Measurements from ENCODE around the gene TCF3.

TCF3 gene

DNA sequence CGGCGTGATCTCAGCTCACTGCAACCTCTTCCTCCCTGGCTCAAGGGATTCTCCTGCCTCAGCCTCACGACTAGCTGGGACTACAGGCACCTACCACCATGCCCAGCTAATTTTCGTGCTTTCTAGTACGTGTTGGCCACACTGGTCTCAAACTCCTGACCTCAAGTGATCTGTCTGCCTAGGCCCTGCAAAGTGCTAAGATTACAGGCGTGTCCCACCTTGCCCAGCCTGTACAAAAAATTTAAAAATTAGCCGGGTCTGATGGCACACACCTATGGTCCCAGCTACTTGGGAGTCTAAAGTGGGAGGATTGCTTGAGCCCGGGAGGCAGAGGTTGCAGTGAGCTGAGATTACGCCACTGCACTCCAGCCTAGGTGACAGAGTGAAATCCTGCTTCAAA is 79.6 kb downstream of the TCF3 start:
- Mint-ChIP-seq H3K27me3 (peaks cover 16% of the 10 kb centered on the region), H3K4me1 (peaks cover 12% of the 10 kb centered on the region), H3K4me3 (no peak overlapping the region), H3K27ac (ENCODE audit: low read depth) (no peak overlapping the region), H3K36me3 (ENCODE audit: insufficient read depth) (peaks cover 9% of the 10 kb centered on the region), H3K9me3 (no peaks in the 10 kb centered on the region)
- DNase-seq (ENCODE audit: low spot score in 2 of 2), result no peak
- no peak for ATAC-seq (replicated peaks; ENCODE audit: extremely low read depth, poor library complexity, severe bottlenecking)

DNA sequence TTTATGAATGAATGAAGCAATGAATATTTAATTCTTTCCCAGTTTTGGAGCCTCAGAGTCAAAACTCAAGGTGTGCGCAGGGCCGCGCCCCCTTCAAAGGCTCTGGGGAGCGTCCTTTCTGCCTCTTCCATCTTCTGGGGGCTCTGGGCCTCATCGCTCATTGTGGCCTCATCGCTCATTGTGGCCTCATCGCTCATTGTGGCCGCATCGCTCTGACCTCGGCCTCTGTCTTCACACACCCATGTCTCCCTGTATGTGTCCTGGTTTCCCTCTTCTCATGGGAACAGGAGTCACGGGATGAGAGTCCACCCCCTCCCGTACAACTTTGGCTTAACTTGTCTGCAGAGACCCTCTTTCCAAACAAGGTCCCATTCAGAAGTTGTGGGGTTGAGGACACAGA is 81.1 kb downstream of the TCF3 start:
- ATAC-seq (replicated peaks; ENCODE audit: extremely low read depth, poor library complexity, severe bottlenecking) (no peak), DNase-seq (ENCODE audit: low spot score in 2 of 2) (no peak)
- Mint-ChIP-seq H3K9me3 (no peaks in the 10 kb centered on the region), H3K27ac (ENCODE audit: low read depth) (no peak overlapping the region), H3K4me3 (no peak overlapping the region), H3K36me3 (ENCODE audit: insufficient read depth) (peaks cover 9% of the 10 kb centered on the region), H3K27me3 (peaks cover 16% of the 10 kb centered on the region), H3K4me1 (peaks cover 12% of the 10 kb centered on the region)

DNA sequence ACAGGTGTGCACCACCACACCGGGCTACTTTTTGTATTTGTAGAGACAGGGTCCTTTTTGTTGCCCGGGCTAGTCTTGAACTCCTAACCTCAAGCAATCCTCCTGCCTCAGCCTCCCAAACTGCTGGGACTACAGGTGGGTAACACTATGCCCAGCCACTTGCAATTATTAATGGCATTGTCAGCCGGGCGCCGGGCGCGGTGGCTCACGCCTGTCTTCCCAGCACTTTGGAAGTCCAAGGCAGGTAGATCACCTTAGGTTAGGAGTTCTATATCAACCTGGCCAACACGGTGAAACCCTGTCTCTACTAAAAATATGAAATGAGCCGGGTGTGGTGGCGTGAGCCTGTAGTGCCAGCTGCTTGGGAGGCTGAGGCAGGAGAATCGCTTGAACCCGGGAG is 81.6 kb downstream of the TCF3 start:
- no peak for ATAC-seq (replicated peaks; ENCODE audit: extremely low read depth, poor library complexity, severe bottlenecking)
- Mint-ChIP-seq H3K9me3 (no peaks in the 10 kb centered on the region), H3K4me3 (peak overlapping the region; percentile 66), H3K36me3 (ENCODE audit: insufficient read depth) (peaks cover 9% of the 10 kb centered on the region), H3K27ac (ENCODE audit: low read depth) (no peak overlapping the region), H3K27me3 (peaks cover 16% of the 10 kb centered on the region), H3K4me1 (peaks cover 12% of the 10 kb centered on the region)
- DNase-seq (ENCODE audit: low spot score in 2 of 2), result no peak

DNA sequence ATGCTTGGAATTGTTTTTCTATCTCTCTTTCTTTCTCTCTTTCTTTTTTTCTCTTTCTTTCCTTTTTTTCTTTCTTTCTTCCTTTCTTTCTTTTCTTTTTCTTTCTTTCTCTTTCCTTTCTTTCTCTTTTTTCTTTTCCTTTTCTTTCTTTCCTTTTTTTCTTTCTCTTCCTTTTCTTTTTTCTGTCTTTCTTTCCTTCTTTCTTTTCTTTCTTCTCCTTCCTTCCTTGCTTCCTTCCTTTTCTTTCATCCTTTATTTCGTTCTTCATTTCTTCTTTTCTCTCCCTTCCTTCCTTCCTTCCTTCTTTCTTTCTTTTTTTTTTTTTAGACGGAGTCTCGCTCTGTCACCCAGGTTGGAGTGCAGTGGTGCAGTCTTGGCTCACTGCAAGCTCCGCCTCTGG is 82.4 kb downstream of the TCF3 start:
- H3K36me3 Mint-ChIP-seq (ENCODE audit: insufficient read depth), result peaks cover 9% of the 10 kb centered on the region
- peak overlapping the region; percentile 66 for H3K4me3 Mint-ChIP-seq
- H3K9me3 Mint-ChIP-seq, result no peaks in the 10 kb centered on the region
- DNase-seq (ENCODE audit: low spot score in 2 of 2) (no peak), ATAC-seq (replicated peaks; ENCODE audit: extremely low read depth, poor library complexity, severe bottlenecking) (no peak)
- H3K4me1 Mint-ChIP-seq, result peaks cover 12% of the 10 kb centered on the region
- H3K27ac Mint-ChIP-seq (ENCODE audit: low read depth), result peak overlapping the region; percentile 56
- H3K27me3 Mint-ChIP-seq, result peaks cover 16% of the 10 kb centered on the region

GRCh38 chr19:1568320-1569019 is 83.9 kb downstream of the TCF3 start, which contains the start of gene MEX3D:
MEX3D (minus strand) TSS chr19:1568325; CDS start chr19:1568058, 267 bp downstream.
- no peak within 1 kb of the TSS for H3K27ac Mint-ChIP-seq (ENCODE audit: low read depth)
- peaks cover 12% of the 10 kb centered on the region for H3K4me1 Mint-ChIP-seq
- H3K27me3 Mint-ChIP-seq, result peaks cover 16% of the 10 kb centered on the region

GRCh38 chr19:1567848-1568227 is 84.6 kb downstream of the TCF3 start:
- Mint-ChIP-seq H3K4me1 (peaks cover 12% of the 10 kb centered on the region), H3K27me3 (peaks cover 16% of the 10 kb centered on the region), H3K36me3 (ENCODE audit: insufficient read depth) (peaks cover 9% of the 10 kb centered on the region), H3K4me3 (no peak overlapping the region), H3K9me3 (no peaks in the 10 kb centered on the region), H3K27ac (ENCODE audit: low read depth) (no peak overlapping the region)
- ATAC-seq (replicated peaks; ENCODE audit: extremely low read depth, poor library complexity, severe bottlenecking) (peak; percentile 29), DNase-seq (ENCODE audit: low spot score in 2 of 2) (no peak)

More at GRCh38 chr19:1568320-1569019, 83.9 kb downstream of the TCF3 start, which contains the start of gene MEX3D:
- peak; percentile 38 to 52 for DNase-seq (ENCODE audit: low spot score in 2 of 2)
- peak within 1 kb of the TSS; percentile 66 for H3K4me3 Mint-ChIP-seq
- H3K9me3 Mint-ChIP-seq, result no peaks in the 10 kb centered on the region
- peak; percentile 77 for ATAC-seq (replicated peaks; ENCODE audit: extremely low read depth, poor library complexity, severe bottlenecking)
- peaks cover 9% of the 10 kb centered on the region for H3K36me3 Mint-ChIP-seq (ENCODE audit: insufficient read depth)

- DNase-seq (ENCODE audit: low spot score in 2 of 2) (no peak), ATAC-seq (replicated peaks; ENCODE audit: extremely low read depth, poor library complexity, severe bottlenecking) (no peak)
- Mint-ChIP-seq H3K36me3 (ENCODE audit: insufficient read depth) (peaks cover 9% of the 10 kb centered on the region), H3K4me1 (peaks cover 12% of the 10 kb centered on the region), H3K27ac (ENCODE audit: low read depth) (no peak overlapping the region), H3K4me3 (no peak overlapping the region), H3K27me3 (peaks cover 16% of the 10 kb centered on the region), H3K9me3 (no peaks in the 10 kb centered on the region)
These were observed 85.1 kb downstream of the TCF3 start for GRCh38 chr19:1567116-1567847.

DNA sequence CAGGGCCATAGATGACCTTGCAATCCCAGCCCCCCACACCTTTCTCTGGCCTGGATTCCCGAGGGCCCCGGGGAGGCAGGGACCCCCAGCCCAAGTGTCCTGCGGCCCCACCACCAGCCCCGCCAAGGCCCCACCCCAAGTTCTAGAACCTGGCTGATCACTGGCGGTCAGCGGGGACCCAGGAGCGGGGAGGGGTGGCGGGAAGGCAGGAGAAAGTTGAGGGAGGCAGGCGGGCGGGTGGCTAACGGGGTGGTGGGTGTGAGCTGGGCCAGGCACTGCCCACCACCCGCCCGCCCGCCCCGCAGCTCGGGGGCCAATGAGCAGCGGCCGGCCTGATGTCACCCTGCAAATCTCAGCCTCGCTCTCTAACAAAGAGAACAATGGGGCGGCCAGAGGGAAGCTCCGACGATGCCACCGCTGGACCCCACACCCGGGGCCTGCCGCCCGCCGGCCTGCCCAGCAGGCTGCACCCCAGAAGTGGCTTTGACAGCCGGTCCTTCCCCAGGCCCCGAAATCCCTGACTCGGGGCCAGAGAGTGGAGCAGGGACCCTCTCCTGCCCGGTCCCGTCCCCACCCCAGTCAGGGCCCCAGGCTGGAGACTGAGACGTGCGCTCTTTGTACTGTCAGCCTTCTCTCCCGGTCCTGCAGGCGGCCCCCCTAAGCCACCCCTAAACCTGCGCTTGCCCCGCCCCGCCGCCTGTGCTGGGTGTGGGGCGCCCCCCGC is 85.9 kb downstream of the TCF3 start:
- Mint-ChIP-seq H3K9me3 (no peaks in the 10 kb centered on the region), H3K36me3 (ENCODE audit: insufficient read depth) (peaks cover 9% of the 10 kb centered on the region), H3K27me3 (peaks cover 16% of the 10 kb centered on the region), H3K27ac (ENCODE audit: low read depth) (no peak overlapping the region), H3K4me1 (peaks cover 12% of the 10 kb centered on the region), H3K4me3 (peak overlapping the region; percentile 31)
- ATAC-seq (replicated peaks; ENCODE audit: extremely low read depth, poor library complexity, severe bottlenecking) (no peak), DNase-seq (ENCODE audit: low spot score in 2 of 2) (no peak)

- H3K4me1 Mint-ChIP-seq, result no peaks in the 10 kb centered on the region
These were observed 89.2 kb downstream of the TCF3 start for GRCh38 chr19:1563251-1563650.

GRCh38 chr19:1561236-1561842 is 91.1 kb downstream of the TCF3 start:
- ATAC-seq (replicated peaks; ENCODE audit: extremely low read depth, poor library complexity, severe bottlenecking) (no peak), DNase-seq (ENCODE audit: low spot score in 2 of 2) (no peak)
- no peaks in the 10 kb centered on the region for H3K9me3 Mint-ChIP-seq
- H3K4me1 Mint-ChIP-seq, result no peaks in the 10 kb centered on the region
- no peak overlapping the region for H3K27ac Mint-ChIP-seq (ENCODE audit: low read depth)
- H3K36me3 Mint-ChIP-seq (ENCODE audit: insufficient read depth), result no peaks in the 10 kb centered on the region
- no peak overlapping the region for H3K4me3 Mint-ChIP-seq
- no peaks in the 10 kb centered on the region for H3K27me3 Mint-ChIP-seq

More at GRCh38 chr19:1563251-1563650, 89.2 kb downstream of the TCF3 start:
- Mint-ChIP-seq H3K4me3 (no peak overlapping the region), H3K27me3 (no peaks in the 10 kb centered on the region), H3K36me3 (ENCODE audit: insufficient read depth) (no peaks in the 10 kb centered on the region), H3K27ac (ENCODE audit: low read depth) (no peak overlapping the region), H3K9me3 (no peaks in the 10 kb centered on the region)
- ATAC-seq (replicated peaks; ENCODE audit: extremely low read depth, poor library complexity, severe bottlenecking) (no peak), DNase-seq (ENCODE audit: low spot score in 2 of 2) (no peak)

DNA sequence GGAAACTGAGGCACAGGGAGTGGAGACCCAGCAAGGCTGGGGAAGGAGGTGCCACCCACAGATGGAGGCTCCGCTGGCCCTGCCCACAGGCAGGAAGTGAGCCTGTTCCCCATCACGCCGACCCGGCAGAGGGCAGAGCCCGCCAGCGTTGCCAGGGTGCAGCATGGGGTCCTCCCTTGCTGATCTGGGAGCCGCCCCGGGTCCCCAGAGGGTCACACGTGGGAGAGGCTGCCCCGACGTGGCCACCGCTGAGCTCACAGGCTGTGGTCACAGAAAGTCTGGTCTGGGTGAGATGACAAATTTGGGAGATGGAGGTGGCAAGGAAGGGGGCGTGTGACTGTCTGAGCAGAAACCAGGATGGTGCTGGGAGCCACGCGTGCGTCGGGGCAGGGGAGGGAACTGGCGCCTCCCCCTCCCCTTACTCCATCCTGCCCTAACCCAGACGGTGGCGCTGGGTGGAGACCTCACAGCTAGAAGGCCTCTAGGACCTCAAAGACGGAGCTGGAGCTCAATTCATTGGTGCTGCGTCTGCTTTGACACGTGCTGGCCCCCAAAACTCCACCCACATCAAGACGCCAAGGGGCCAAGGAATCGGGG is 92.0 kb downstream of the TCF3 start:
- no peak for ATAC-seq (replicated peaks; ENCODE audit: extremely low read depth, poor library complexity, severe bottlenecking)

More for the DNA sequence above, 92.0 kb downstream of the TCF3 start:
- no peak for DNase-seq (ENCODE audit: low spot score in 2 of 2)
- Mint-ChIP-seq H3K4me3 (no peak overlapping the region), H3K36me3 (ENCODE audit: insufficient read depth) (no peaks in the 10 kb centered on the region), H3K27ac (ENCODE audit: low read depth) (no peak overlapping the region), H3K27me3 (no peaks in the 10 kb centered on the region), H3K9me3 (no peaks in the 10 kb centered on the region), H3K4me1 (no peaks in the 10 kb centered on the region)
